ENCODE results near the gene SCART1.
"Not testable (repeated sequence)": the region's sequence is repeated elsewhere in the genome, so short reads cannot be mapped to it uniquely, and the experiment has no call there.

SCART1 gene

DNA sequence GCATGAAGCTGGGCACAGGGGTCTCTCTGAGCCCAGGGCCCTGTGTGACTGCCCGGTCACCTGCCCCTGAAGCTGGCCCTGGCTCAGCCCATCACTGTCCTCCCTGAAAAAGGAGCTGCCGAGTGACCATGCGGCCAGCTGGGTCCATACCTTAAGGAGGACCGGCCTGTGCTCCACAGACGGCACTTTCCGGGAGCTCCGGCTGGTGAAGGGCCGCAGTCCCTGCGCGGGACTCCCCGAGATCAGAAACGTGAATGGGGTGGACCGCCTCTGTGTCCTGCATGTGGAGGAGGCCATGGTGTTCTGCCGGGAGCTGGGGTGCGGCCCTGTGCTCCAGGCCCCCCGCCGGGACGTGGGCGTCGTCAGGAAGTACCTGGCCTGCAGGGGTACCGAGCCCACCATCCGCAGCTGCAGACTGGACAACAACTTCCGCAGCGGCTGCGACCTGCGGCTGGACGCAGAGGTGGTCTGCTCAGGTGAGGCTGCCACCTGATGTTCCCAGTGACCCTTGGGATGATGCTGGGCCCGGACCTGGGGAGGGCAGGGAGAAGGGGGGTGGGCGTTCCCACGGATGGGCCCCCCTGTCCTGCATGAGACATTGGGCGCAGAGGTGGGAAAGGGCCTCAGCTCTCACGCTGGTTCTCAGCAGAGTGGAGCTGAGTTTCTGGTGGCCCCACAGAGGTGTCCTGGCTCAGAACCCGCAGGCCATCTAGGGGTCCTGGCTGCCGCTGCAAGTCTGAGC lies 3.5 kb downstream of the SCART1 start:
- no peak for DNase-seq

DNA sequence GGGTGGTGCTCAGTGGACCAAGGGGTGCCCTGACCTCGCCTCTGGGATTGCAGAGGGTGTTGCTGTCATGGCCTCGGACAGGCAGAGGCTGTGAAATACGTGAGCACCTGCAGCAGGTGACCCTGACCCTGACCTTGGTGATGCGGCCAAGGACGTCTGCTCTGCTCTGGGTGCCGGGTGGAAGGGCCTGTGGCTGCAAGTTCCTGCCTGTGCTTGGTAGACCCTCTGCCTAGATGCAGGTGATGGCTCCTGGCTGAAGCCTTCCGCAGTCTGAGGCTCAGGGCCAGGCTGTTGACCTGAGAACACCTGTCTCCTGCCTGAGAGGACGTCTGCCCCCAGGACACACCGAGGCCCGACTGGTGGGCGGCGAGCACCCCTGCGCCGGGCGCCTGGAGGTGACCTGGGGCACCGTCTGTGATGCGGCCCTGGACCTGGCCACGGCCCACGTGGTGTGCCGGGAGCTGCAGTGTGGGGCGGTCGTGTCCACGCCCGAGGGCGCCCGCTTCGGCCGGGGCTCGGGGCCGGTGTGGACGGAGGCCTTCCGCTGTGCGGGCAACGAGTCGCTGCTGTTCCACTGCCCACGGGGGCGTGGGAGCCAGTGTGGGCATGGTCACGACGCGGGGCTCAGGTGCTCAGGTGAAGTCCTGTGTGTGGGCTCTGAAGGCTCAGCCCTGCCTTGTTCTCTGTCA lies 4.4 kb downstream of the SCART1 start:
- no peak for DNase-seq

DNA sequence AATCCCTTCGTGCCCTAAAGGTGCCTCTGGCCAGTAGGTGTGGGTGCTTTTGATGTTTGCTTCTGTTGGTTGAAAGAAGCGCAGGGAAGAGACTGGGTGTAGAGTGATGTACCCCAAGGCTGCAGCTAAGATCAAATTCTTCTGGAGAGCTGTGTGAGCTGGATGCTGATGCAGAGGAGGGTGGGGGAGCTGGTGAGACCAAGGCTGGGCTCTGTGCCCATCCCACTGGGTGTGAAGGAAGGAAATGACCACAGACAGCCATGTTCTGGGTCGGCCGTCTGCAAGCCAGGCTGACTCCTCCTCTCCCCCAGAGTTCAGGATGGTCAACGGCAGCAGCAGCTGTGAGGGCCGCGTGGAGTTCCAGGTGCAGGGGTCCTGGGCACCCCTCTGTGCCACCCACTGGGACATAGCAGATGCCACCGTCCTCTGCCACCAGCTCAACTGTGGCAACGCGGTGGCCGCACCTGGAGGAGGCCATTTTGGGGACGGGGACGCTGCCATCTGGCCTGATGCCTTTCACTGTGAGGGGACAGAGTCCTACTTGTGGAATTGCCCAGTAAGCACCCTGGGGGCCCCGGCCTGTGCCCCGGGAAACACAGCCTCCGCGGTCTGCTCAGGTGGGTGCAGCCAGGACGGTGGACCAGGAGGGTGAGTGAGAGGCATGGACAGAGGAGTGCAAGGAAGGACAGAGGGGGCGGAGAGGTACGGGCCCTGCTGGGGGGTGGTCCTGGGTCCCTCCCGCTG lies 5.1 kb downstream of the SCART1 start:
- no peak for DNase-seq

DNA sequence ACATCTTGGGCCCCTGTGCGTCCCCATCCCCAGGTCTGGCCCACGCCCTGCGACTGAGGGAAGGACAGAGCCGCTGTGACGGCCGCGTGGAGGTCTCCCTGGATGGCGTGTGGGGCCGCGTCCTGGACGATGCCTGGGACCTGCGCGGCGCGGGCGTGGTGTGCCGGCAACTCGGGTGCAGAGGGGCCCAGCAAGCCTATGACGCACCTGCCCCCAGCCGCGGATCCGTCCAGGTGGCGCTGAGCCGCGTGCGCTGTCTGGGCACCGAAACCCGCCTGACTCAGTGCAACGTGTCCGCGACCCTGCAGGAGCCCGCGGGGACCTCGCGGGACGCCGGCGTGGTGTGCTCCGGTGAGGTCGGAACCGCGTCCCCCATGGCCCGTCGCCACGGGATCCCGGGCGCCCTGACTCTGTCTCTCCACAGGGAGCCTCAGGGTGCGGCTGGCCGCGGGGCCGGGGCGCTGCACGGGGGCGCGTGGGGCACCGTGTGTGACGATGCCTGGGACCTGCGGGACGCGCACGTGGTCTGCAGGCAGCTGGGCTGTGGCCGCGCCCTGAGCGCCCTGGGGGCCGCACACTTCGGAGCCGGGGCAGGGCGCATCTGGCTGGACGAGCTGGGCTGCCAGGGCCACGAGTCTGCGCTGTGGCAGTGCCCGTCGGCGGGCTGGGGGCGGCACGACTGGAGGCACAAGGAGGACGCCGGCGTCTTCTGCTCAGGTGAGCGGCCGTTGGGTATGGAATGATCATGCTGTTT lies 5.9 kb downstream of the SCART1 start:
- DNase-seq: no peak

DNA sequence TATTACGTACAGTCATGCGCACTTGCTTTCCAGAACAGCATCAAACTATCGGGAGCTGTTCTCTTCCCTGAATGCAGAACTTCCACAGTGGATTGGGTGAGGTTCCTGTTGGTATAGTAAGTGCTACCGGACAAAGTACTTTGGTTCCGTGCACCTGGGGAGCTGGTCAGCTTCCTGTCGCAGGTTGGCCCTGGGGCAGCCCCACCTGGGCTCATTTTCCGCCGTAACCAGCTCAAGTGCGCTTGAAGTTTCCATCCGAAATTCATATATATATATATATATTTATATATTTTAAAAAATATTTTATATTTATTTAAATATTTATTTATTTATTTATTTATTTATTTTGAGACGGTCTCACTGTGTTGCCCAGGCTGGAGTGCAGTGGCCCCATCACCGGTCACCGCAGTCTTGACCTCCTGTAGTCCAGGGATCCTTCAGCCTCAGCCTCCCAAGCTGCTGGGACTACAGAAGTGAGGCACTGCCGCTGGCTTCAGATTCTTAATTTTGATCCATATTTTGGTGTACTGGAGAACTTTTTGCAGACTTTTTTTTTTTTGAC lies 6.5 kb downstream of the SCART1 start:
- DNase-seq: no peak

DNA sequence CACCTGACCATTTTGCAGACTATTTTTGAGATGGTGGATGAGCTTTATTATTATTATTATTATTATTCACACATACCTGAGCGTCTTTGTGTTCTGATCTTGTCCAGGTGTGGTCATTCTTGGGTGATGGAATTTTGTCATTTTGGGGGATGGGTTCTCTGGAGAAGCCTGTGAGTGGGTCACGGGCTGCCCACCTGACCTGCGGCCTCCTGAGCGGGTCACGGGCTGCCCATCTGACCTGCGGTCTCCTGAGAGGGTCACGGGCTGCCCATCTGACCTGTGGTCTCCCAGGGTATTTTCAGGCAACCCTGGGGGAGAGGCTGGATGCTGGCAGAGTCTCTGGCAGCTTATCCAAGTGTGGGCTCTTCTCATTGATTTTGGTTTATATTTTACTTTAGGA lies 7.3 kb downstream of the SCART1 start:
- DNase-seq: no peak

DNA sequence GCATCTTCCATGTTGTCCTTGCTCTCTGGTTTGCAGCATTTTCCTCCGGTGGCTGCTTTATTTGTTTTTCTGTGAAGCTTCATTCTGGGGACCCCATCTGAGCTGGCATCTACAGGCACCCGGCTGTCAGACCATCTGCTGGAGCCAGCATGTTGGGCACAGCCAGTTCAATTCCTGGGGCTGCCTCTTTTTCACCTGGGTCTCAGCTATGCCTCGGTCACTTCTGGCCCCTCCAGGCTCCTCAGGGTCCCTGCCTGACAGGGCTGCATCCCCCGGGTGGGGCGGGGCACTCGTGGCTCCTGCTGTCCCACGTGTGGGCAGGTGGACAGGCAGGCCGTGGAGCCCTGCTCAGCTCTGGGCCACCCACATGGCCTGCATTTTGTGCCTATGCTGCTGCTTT lies 8.1 kb downstream of the SCART1 start:
- DNase-seq: no peak

DNA sequence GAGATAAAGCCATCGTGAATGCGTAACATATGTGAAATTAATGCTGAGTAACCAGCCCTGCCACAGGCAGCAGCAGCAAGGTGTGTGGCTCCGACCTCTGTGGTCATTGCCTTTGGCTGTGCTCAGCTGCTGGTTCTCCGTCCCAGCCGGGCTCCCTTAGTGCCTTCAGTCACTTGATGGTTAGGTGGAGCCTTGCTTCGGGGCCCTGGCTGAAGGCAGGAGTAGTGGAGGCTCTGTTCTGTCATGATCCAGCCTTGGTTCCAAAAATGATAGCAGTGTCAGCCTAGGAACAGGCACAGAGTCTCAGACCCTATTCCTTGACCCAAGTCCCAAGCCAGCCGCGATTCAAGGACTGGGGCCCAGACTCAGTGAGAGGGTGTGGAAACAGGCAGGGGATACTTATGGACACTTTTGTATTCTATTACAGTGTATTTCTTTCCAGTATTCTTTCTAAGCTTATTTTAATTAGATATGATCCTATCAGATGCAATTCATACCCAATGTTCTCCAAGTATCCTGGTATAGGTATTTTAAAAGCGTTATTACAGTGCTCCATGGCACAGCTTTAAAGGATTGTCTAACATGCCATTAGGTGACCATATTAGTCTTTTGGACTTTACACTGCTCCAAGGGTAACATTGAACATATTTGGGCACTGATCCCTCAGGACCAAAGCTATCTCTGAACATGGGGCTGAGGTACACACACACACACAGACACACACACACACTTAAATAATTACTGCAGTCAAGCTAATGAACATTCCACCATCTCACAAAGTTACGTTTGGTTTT lies 9.0 kb downstream of the SCART1 start:
- DNase-seq: no peak

DNA sequence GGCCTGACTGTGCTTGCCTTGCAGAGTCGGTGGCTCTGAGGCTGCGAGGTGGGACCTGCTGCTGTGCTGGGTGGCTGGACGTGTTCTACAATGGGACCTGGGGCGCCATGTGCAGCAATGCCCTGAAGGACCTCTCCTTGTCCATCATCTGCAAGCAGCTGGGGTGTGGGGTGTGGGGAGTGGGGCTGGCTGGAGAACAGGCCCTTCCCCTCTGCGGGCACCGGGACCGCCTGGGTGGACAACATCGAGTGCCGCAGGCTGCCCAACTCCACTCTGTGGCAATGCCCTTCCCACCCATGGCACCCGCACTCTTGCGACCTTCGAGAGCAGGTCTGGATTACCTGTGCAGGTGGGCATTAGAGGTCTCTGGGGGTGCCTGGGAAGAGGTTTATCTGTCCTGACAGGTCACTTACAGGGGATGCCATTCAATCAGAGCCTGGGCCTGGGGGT lies 10.9 kb downstream of the SCART1 start:
- DNase-seq: no peak

DNA sequence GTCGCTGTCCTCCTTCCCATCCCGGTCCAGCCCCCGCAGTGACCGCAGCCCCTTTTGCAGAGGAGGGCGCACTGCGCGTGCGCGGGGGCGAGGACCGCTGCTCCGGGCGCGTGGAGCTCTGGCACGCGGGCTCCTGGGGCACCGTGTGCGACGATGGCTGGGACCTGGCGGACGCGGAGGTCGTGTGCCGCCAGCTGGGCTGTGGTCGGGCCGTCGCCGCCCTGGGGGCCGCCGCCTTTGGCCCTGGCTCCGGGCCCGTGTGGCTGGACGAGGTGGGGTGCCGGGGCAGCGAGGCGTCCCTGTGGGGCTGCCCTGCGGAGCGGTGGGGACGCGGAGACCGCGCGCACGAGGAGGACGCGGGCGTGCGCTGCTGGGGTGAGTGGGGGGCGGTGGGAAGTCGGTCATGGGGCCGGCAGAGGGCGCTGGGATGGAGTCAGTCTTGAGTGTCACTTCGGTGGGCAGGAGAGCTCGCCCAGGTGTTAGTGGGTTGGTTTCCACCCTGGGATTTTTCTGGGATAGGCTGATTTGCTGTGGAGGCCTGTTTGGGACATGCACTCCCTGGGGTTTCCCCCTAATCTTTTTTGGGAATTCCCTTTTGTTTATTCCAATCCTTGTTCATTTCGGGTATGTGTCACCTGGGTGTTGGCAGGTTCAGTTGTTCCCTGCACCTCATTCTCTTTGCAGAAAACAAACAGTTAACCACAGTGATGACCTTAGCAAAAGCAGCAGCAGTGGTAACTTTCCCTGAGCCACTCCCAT lies 11.6 kb downstream of the SCART1 start:
- DNase-seq: no peak

DNA sequence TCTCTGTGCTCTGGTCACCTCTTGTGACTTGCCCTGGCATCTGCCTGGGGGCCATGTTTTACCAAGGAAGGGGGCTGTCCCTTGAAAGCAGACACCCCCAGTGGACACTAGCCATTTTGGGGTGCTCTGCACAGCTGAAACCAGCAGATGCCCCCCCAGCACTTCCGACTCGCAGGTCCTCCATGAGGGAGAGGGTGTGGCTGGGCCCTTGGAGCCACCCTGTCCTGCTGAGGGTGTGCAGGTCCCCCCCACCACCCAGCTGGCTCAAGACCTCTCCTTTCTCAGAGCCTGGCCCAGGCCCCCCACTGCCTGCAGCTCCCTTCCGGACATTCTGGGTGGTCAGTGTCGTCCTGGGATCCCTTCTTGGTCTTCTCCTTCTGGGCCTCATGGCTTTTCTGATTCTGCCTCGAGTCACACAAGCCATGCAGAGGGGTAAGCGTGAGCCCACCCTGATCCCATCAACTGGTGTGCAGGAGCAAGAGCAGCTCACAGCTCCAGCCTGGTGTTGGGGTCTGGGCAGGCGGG lies 12.3 kb downstream of the SCART1 start:
- DNase-seq: no peak

DNA sequence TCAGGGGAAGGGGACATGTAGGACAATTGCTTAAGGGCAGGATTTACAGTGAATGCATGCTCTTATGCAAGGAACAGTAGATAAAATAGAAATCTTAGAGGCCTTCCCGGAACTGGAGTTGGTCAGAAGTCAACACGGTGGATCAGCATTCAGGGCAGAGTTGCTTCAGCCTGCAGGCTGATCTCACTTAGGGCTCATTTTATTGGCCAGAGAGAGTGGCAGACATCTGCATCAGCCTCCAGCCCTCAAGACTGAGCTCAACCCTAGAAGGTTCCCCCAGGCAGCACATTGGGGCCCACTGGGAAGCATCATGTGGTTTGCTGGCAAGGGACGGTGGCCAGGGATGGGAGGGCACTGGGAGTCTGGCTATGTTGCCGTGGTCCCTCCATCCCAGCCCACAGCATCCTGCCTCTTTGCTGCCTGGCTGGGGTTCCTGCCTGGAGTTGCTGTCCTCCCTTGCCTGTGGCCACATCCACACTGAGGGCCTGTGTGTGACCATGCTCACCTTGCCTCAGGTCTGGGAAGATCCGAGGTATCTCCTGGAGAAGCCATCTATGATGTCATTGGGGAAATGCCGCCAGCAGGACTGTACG lies 13.0 kb downstream of the SCART1 start:
- DNase-seq: no peak

DNA sequence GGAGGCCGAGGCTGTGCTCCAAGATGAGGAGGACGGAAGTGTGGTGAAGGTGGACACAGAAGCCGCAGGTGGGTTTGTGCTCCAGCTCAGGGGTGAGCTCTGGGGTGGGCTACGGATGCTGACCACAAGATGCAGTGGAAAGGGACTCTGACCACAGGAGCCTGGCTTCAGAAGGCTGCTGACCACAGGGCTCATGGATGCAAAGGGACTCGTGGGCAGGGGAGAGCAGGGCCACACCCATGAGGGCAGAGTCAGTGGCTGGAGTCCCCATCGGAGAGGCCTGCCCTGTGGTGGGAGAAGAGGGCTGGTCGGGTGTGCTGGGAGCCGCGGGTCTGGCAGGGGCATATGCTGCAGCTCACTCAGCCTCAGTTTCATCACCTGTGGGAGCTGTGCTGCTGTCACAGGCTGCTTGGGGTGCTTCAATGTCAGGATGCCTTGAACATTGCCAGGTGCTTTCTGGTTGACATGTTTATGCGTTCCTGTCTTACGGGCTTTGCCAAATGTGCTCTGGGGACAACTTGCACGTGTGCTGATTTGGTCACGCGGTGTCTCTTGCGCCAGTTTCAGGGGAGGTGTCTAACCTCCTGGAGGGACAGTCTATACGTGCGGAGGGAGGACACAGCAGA lies 13.7 kb downstream of the SCART1 start:
- no peak for DNase-seq

DNA sequence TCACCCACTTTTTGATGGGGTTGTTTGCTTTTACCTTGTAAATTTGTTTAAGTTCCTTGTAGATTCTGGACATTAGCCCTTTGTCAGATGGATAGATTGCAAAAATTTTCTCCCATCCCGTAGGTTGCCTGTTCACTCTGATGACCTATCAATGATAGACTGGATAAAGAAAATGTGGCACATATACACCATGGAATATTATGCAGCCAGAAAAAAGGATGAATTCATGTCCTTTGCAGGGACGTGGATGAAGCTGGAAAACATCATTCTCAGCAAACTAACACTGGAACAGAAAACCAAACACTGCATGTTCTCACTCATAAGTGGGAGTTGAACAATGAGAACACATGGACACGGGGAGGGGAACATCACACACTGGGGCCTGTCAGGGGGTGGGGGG lies 15.5 kb downstream of the SCART1 start:
- DNase-seq: not testable (repeated sequence)

DNA sequence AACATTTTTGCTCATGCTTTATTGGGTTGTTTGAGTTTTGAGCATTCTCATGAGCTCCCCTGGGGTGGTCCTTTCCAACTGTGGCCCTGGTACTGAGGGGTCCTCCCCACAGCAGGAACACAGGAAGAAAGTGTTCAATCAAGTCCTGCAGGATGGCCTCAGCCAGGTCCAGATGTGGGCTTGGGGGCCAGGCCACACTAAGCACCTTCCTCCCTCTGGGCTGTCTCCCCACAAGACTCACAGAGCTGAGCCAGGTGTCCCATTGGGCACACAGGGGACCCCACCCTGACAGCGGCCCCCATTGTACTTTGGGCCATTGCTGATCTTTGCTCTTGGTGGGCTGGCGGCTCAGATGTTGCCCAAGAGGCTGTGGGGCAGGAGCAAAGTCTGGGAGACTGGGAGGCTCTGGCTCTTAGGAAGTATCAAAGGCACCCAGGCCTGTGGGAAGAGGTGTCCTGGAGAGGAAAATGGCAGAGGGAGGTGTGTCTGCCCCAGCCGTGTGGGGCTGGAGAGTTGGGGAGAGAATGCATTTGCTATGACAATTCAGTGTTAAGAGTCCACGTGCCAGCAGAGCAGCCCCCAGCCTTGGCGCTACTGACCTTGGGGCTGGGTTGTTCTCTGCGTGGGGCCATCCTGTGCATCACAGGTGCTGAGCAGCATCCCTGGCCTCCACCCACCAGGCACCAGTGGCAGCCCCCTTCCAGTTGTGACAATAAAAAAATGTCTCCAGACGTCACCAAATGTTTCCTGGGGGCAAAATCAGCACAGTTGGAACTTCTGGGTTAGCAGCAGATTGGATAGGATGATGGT lies 17.8 kb downstream of the SCART1 start:
- DNase-seq: no peak

DNA sequence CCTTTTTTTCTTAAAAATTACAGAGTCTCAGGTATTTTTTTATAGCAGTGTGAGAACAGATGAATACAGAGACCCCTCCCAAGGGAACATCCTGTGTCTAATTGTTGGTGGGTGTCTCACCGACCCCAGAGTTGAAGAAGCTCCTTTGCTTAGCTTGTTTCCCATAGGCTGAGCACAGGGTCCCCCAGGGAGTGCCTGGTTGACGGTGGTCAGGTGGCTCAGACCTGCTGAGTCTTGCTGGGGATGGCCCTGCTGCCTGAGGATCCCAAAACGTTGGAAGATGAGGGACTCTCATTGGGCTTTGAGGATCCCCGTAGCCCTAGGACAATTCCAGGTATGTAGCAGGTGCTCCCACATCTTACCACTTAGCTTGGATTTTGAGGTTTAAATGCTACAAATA lies 19.5 kb downstream of the SCART1 start:
- no peak for DNase-seq

DNA sequence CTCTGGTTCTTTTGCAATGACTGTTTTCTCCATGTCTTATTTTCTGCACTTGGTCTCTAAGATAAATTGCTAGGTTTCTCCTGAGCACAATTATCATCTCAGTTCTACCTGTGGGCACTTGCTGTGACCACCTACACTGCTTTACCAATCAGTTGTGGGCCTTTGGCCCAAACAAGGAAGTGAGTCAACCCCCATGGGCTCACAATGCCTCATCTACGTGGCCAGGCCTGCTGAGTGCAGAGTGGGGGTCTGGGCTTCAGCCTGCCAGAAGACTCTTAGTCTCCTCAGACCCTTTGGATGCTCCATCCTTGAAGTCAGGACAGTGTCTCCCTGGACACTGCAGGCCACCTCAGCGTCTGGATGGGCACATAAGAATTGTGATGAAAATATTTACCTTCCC lies 20.3 kb downstream of the SCART1 start:
- no peak for DNase-seq

DNA sequence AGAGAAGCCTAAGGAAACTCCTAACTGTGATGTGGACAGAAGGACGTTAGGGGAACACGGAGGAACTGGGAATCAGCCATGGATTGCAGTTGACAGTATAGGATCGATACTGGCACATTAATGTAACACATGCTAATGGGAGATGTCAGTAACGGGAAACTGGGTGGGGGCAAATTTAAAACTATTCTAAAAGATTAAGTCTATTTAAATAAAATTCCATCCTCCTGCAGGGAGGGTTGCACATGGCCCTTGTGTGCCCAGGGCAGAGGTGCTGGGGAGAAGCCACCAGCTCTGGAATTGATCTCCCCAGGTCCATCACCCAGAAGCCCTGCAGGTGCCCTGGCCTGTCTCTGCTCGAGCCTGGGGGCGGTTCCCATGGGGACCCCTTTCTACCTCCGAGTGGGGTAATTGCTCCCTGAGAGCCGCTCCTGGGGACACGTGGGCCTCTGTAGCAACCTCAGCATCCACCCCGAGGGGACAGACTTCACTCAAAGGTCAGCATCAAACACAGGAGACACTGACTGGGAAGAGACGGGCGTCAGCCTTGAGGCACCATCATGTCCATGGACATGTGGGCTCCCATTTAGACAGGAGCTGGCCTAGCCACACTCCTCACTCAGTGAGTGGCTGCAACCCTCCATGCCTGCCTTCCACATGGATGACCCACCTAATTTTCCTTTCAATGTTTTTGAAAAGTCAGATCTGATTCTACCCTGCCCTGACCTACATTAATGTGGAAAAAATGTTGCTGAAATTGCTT lies 21.1 kb downstream of the SCART1 start:
- no peak for DNase-seq

DNA sequence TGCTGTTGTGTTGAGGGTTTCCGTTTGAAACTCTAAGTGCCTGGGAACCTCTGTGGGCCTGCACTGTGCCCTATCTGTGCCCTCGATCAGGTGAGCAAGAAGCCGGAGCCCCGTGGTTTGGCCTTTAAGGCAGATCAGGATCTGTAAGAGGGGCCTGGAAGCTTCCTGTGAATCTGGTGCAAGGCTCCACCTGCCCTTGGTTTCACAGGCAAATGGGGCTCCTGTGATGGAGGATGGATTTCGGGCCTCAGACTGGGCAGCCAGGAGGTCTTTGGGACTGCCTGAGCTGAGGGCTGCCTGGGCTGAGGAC lies 21.6 kb downstream of the SCART1 start:
- peak; percentile 42 for DNase-seq

Measured in stimulated activated CD4-positive, alpha-beta T cell treated with anti-CD3 and anti-CD28 coated beads, Interleukin-15, amount 100 ng/mL, for 24 hours (primary cell).